Left ventricle myocardium inferior (tissue), 1 donor: ENCODE measurements around the gene SCLY. TPM values are rescaled to one million over a fixed set of nuclear protein-coding genes. Genes with fewer than 3 reads are reported as not detected.
A peak's percentile ranks its signal among the peaks of the same experiment; 100 is the strongest.
"Not testable (repeated sequence)": the region's sequence is repeated elsewhere in the genome, so short reads cannot be mapped to it uniquely, and the experiment has no call there.

Experiments
- DNase-seq: peaks from one replicate; pipeline ENCODE4 v3.0.0-alpha.2; 2020
- H3K27ac ChIP-seq: fragments of 200-600 bp; replicated peaks from 2 replicates; pipeline ENCODE4 v1.8.0; 2021
- H3K27me3 ChIP-seq: fragments of 200-600 bp; 2 replicates; pipeline ENCODE4 v1.8.0; 2021; ENCODE audit warnings: low read depth
- H3K36me3 ChIP-seq: fragments of 200-600 bp; 2 replicates; pipeline ENCODE4 v1.8.0; 2021
- H3K4me1 ChIP-seq: fragments of 200-600 bp; 2 replicates; pipeline ENCODE4 v1.8.0; 2021
- H3K4me3 ChIP-seq: fragments of 200-600 bp; 2 replicates; pipeline ENCODE4 v1.8.0; 2021; ENCODE audit warnings: mild to moderate bottlenecking, moderate library complexity
- H3K9me3 ChIP-seq: fragments of 200-600 bp; replicated peaks from 2 replicates; pipeline ENCODE4 v1.8.0; 2021
- CTCF ChIP-seq: fragments of 200-600 bp; IDR thresholded peaks from 2 replicates; pipeline ENCODE4 v1.8.0; 2021; ENCODE audit warnings: antibody characterized with exemption, mild to moderate bottlenecking, borderline replicate concordance
- intact Hi-C: fragments of 100-400 bp; cut with micrococcal nuclease; formaldehyde crosslinking; loops from one replicate; pipeline ENCODE4 v1.11.0; 2022
- total RNA-seq: library from RNA; stranded (reverse); fragmentation: NEBNext Ultra II Directional; extraction: Animal tissue kit (Norgen Biotek cat#: 25700); gene quantifications from one replicate; pipeline ENCODE4 v1.2.1, GENCODE V29; 2021
- donor health status: DM: no; HTN: yes; CAD: no; lungs with severe emphysema.

The SCLY gene
- total RNA-seq, 1 donor from 2014 or later = 10.9 TPM

DNA sequence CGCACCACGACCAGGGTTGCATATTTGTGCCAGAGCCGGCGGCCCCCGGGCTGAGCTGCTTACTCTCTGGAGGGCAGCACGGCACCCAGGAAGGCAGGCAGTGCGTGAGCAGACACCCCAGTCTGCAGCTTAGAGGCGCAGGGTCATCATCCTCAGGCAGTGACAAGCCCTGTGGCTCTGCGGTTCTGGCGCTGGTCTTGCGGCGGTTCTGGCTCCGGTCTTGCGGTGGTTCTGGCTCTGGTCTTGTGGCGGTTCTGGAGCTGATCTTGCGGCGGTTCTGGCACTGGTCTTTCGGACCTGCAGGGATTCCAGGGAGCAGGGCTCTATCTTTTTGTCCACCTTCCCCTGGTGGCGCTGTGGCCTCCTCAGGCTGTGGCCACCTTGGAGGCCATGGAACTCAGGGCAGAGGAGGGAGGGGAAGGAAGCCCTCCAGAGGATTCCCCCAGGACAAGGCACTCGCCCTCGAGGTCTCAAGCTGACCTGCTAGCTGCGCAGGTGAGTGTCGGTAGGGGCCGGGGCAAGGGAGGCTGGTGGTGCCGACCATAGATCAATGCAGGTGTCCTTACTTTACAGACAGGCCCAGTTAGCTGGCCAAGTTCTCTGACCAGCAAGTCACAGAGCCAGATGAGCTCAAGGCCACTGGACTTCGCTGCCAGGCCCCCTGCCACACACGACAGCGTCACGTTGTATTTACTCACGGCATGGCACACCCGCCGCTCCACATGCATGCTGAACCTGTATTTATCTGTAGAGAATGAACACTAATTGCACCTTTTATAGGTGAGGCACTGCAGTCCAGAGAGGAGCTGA lies 54.3 kb downstream of the SCLY start:
- intact Hi-C loops = no loop called here
- H3K36me3 ChIP-seq = no peaks in the 10 kb centered on the region
- H3K27ac ChIP-seq = no peak overlapping the region
- no peak overlapping the region for H3K4me3 ChIP-seq
- H3K27me3 ChIP-seq = peaks cover 44% of the 10 kb centered on the region
- peak; percentile 8 for DNase-seq
- TF ChIP-seq CTCF = no peak
- H3K4me1 ChIP-seq = peaks cover 3% of the 10 kb centered on the region
- peaks cover 10% of the 10 kb centered on the region for H3K9me3 ChIP-seq

GRCh38 chr2:238115709-238116108 lies 54.9 kb downstream of the SCLY start:
- H3K27ac ChIP-seq, H3K4me3 ChIP-seq, H3K4me1 ChIP-seq, H3K36me3 ChIP-seq, DNase-seq, intact Hi-C loops: not testable (repeated sequence)
- peaks cover 10% of the 10 kb centered on the region for H3K9me3 ChIP-seq
- peaks cover 50% of the 10 kb centered on the region for H3K27me3 ChIP-seq

- Histone ChIP-seq H3K4me1 (peaks cover 11% of the 10 kb centered on the region), H3K27me3 (peaks cover 59% of the 10 kb centered on the region), H3K9me3 (peaks cover 10% of the 10 kb centered on the region), H3K4me3 (no peak overlapping the region), H3K36me3 (no peaks in the 10 kb centered on the region), H3K27ac (no peak overlapping the region)
- no peak for TF ChIP-seq CTCF
- intact Hi-C loops = no loop called here
- DNase-seq = peak; percentile 7
These were observed 55.7 kb downstream of the SCLY start for GRCh38 chr2:238116298-238117198.

GRCh38 chr2:238117199-238118154 lies 56.7 kb downstream of the SCLY start:
- H3K4me3 ChIP-seq = no peak overlapping the region
- peak; percentile 8 for DNase-seq
- H3K27me3 ChIP-seq = peaks cover 61% of the 10 kb centered on the region
- no peaks in the 10 kb centered on the region for H3K36me3 ChIP-seq
- H3K4me1 ChIP-seq = peaks cover 11% of the 10 kb centered on the region
- no peak overlapping the region for H3K27ac ChIP-seq
- no peak for TF ChIP-seq CTCF
- peaks cover 5% of the 10 kb centered on the region for H3K9me3 ChIP-seq
- intact Hi-C loops = no loop called here

DNA sequence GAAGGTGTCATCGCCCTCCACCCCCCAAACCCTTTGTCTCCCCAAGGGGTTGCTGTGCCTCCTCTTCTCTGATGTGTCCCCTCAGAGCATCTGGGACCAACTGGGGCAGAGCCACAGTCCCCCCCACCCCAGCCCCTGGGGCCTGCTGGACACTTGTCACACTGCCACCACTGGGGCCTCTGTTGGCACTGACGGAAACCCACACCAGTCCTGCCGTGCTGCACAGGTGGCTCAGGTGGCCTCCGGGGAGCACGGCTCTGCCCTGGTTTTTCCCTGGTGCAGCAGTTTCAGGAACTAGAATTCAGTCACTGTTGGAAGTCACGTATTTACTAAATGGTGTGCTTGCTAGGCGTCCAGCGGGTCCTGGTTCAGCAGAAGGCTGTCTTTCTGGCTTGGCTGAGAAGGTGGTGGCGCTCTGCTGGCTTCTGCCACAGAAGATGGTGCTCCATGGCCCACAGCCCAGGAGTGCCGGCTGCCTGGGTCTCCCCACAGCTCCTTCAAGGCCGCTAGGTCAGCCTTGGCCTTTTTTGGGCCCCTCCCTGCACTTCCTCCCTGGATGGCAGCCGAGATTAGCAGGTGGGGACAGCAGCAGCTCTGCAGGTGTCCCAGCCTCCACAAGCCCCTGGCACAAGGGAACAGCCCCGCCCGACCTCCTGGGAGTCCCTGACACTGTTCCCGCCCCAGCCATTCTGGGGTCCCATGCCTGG lies 59.1 kb downstream of the SCLY start:
- H3K9me3 ChIP-seq = no peaks in the 10 kb centered on the region
- H3K27me3 ChIP-seq = peaks cover 53% of the 10 kb centered on the region
- DNase-seq = peak; percentile 11
- no peak for TF ChIP-seq CTCF
- no peak overlapping the region for H3K4me3 ChIP-seq
- no peak overlapping the region for H3K27ac ChIP-seq
- intact Hi-C loops = no loop called here
- H3K4me1 ChIP-seq = peaks cover 11% of the 10 kb centered on the region
- no peaks in the 10 kb centered on the region for H3K36me3 ChIP-seq
